Keratinocyte (primary cell): ENCODE measurements around the gene SERPINI1.

Experiments used
- EZH2 ChIP-seq: IDR thresholded peaks from one replicate; pipeline ENCODE4 v1.6.1; 2012; ENCODE audit warnings: inconsistent platforms, mild to moderate bottlenecking, low read length, moderate library complexity
- TF ChIP-seq, protein P1 (sequence below), 3 experiments: IDR thresholded peaks in 1 of 3; conservative IDR thresholded peaks in 1 of 3; optimal IDR thresholded peaks in 1 of 3; 2 replicates in 2 of 3; 3 replicates in 1 of 3; pipeline versions ENCODE3 to v1.5.1; 2011; ENCODE audit warnings: low read length in 3 of 3, mild to moderate bottlenecking in 3 of 3, moderate library complexity in 2 of 3, control low read depth in 1 of 3, inconsistent platforms in 1 of 3; ENCODE audit not compliant: insufficient read depth in 2 of 3; ENCODE audit errors: extremely low read depth in 1 of 3

DNA sequence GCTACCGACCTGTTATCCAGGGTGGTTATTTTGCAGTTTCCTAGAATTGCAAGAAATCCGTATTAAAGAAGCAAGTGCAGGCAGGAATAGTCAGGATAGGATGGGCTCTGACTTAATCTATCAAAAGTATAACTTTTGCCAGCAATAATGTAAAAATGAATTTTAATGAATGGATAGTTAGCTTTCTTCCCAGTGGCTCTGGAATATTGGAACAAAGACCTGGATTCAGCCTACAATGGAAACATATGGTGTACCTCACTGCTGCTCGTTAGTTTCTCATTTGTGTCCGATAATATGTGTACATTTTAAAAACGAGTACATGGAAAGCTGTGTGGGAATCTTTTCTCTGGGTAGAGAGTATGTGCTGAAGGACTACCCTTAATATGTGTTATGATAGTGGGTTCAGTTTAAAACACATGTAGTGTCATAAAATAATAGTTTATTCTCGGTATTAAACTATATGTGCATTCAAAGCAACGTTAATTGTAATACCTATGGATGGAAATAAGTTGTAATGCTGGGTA, 805 bp downstream of the SERPINI1 start:
- TF ChIP-seq, protein P1, sequence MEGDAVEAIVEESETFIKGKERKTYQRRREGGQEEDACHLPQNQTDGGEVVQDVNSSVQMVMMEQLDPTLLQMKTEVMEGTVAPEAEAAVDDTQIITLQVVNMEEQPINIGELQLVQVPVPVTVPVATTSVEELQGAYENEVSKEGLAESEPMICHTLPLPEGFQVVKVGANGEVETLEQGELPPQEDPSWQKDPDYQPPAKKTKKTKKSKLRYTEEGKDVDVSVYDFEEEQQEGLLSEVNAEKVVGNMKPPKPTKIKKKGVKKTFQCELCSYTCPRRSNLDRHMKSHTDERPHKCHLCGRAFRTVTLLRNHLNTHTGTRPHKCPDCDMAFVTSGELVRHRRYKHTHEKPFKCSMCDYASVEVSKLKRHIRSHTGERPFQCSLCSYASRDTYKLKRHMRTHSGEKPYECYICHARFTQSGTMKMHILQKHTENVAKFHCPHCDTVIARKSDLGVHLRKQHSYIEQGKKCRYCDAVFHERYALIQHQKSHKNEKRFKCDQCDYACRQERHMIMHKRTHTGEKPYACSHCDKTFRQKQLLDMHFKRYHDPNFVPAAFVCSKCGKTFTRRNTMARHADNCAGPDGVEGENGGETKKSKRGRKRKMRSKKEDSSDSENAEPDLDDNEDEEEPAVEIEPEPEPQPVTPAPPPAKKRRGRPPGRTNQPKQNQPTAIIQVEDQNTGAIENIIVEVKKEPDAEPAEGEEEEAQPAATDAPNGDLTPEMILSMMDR (optimal IDR thresholded peaks at IDR 0.05 in 1 of 3, IDR thresholded peaks at IDR 0.05 in 1 of 3, conservative IDR thresholded peaks at IDR 0.05 in 1 of 3; ENCODE audit: extremely low read depth in 1 of 3, insufficient read depth in 2 of 3, low read length in 3 of 3) = no peak
- TF ChIP-seq EZH2 = no peak
